ENCODE data around the gene KCNJ14. TPM values are rescaled to one million over a fixed set of nuclear protein-coding genes. Genes with fewer than 3 reads are reported as not detected.

KCNJ14 gene
- total RNA-seq, 4 donors from 2014 or later = 0.42 to 0.86 (median 0.51) TPM

GRCh38 chr19:48424694-48425219 lies 30.6 kb upstream of the KCNJ14 start:
- H3K27me3 ChIP-seq = no peaks in the 10 kb centered on the region

GRCh38 chr19:48428670-48429069 lies 26.7 kb upstream of the KCNJ14 start:
- DNase-seq (ENCODE audit: extremely low spot score) = no peak
- H3K36me3 ChIP-seq = no peaks in the 10 kb centered on the region
- H3K4me1 ChIP-seq = no peaks in the 10 kb centered on the region
- TF ChIP-seq CTCF (IDR thresholded peaks at IDR 0.05) (no peak), POLR2A (IDR thresholded peaks at IDR 0.05; ENCODE audit: low read depth) (no peak), EP300 (IDR thresholded peaks at IDR 0.05) (no peak), POLR2AphosphoS5 (IDR thresholded peaks at IDR 0.05) (no peak)
- no peaks in the 10 kb centered on the region for H3K27me3 ChIP-seq
- intact Hi-C loops (cut with DNase I) = no loop called here
- WGBS = 100% methylated on average over 1 of the region's 1 CpG
- no peaks in the 10 kb centered on the region for H3K9me3 ChIP-seq
- H3K27ac ChIP-seq (replicated peaks in 1 of 4) = no peak overlapping the region
- no peak overlapping the region for H3K4me3 ChIP-seq

More at GRCh38 chr19:48424694-48425219, 30.6 kb upstream of the KCNJ14 start:
- H3K4me3 ChIP-seq = no peak overlapping the region
- TF ChIP-seq POLR2AphosphoS5 (IDR thresholded peaks at IDR 0.05) (no peak), EP300 (IDR thresholded peaks at IDR 0.05) (no peak), CTCF (IDR thresholded peaks at IDR 0.05) (no peak), POLR2A (IDR thresholded peaks at IDR 0.05; ENCODE audit: low read depth) (no peak)
- 31% methylated on average over 8 of the region's 8 CpGs for WGBS
- H3K4me1 ChIP-seq = no peaks in the 10 kb centered on the region
- intact Hi-C loops (cut with DNase I) = no loop called here
- DNase-seq (ENCODE audit: extremely low spot score) = no peak
- no peaks in the 10 kb centered on the region for H3K9me3 ChIP-seq
- no peaks in the 10 kb centered on the region for H3K36me3 ChIP-seq
- H3K27ac ChIP-seq (replicated peaks in 1 of 4) = no peak overlapping the region

GRCh38 chr19:48433337-48433736 lies 22.0 kb upstream of the KCNJ14 start:
- Histone ChIP-seq H3K4me1 (no peaks in the 10 kb centered on the region), H3K36me3 (no peaks in the 10 kb centered on the region), H3K27ac (replicated peaks in 1 of 4) (no peak overlapping the region), H3K4me3 (no peak overlapping the region), H3K9me3 (no peaks in the 10 kb centered on the region), H3K27me3 (peaks cover 0 to 38% (median 2%) of the 10 kb centered on the region in 4 donors)
- TF ChIP-seq CTCF (IDR thresholded peaks at IDR 0.05) (no peak), EP300 (IDR thresholded peaks at IDR 0.05) (no peak), POLR2A (IDR thresholded peaks at IDR 0.05; ENCODE audit: low read depth) (no peak), POLR2AphosphoS5 (IDR thresholded peaks at IDR 0.05) (no peak)
- WGBS = 72% methylated on average over 8 of the region's 8 CpGs
- no peak for DNase-seq (ENCODE audit: extremely low spot score)
- intact Hi-C loops (cut with DNase I) = no loop called here

- Histone ChIP-seq H3K27ac (replicated peaks in 1 of 4) (no peak overlapping the region), H3K36me3 (peaks cover 0 to under 1% (median 0%) of the 10 kb centered on the region in 4 donors), H3K4me3 (no peak overlapping the region), H3K27me3 (peaks cover 0 to 68% (median 7%) of the 10 kb centered on the region in 4 donors), H3K4me1 (no peaks in the 10 kb centered on the region), H3K9me3 (no peaks in the 10 kb centered on the region)
- TF ChIP-seq POLR2AphosphoS5 (IDR thresholded peaks at IDR 0.05) (no peak), POLR2A (IDR thresholded peaks at IDR 0.05; ENCODE audit: low read depth) (no peak), EP300 (IDR thresholded peaks at IDR 0.05) (no peak), CTCF (IDR thresholded peaks at IDR 0.05) (no peak)
- 82% methylated on average over 5 of the region's 5 CpGs for WGBS
- intact Hi-C loops (cut with DNase I) = no loop called here
- no peak for DNase-seq (ENCODE audit: extremely low spot score)
Measured at GRCh38 chr19:48436586-48436985, 18.8 kb upstream of the KCNJ14 start.
